ENCODE measurements around the gene IQSEC3. TPM values are rescaled to one million over a fixed set of nuclear protein-coding genes. Genes with fewer than 3 reads are reported as not detected.

The IQSEC3 gene
- total and polyA plus RNA-seq, 2 donors: 0.99 to 4.4 TPM

GRCh38 chr12:220491-220890, 153.9 kb downstream of the IQSEC3 start:
- no peak overlapping the region for H3K27ac ChIP-seq (ENCODE audit: low read depth in 1 of 2, low read length in 1 of 2)
- no peaks in the 10 kb centered on the region for H3K4me1 ChIP-seq (ENCODE audit: control insufficient read depth in 2 of 2, insufficient read depth in 2 of 2, low read length in 2 of 2)
- DNase-seq (ENCODE audit: low read depth in 6 of 9, low spot score in 9 of 9): no peak
- no peak overlapping the region for H3K4me3 ChIP-seq (ENCODE audit: low read length in 2 of 2)
- no peaks in the 10 kb centered on the region for H3K9me3 ChIP-seq (ENCODE audit: control insufficient read depth in 2 of 2, insufficient read depth in 1 of 2, low read length in 1 of 2)
- 92% methylated on average over 6 of the region's 6 CpGs for WGBS
- no peaks in the 10 kb centered on the region for H3K27me3 ChIP-seq (ENCODE audit: control insufficient read depth in 2 of 2, insufficient read depth in 1 of 2, low read length in 1 of 2)
- no peaks in the 10 kb centered on the region for H3K36me3 ChIP-seq (ENCODE audit: control insufficient read depth in 2 of 2, insufficient read depth in 2 of 2, low read length in 1 of 2)

- Histone ChIP-seq H3K4me1 (ENCODE audit: control insufficient read depth in 2 of 2, insufficient read depth in 2 of 2, low read length in 2 of 2) (no peaks in the 10 kb centered on the region), H3K36me3 (ENCODE audit: control insufficient read depth in 2 of 2, insufficient read depth in 2 of 2, low read length in 1 of 2) (no peaks in the 10 kb centered on the region), H3K9me3 (ENCODE audit: control insufficient read depth in 2 of 2, insufficient read depth in 1 of 2, low read length in 1 of 2) (no peaks in the 10 kb centered on the region), H3K4me3 (ENCODE audit: low read length in 2 of 2) (no peak overlapping the region), H3K27me3 (ENCODE audit: control insufficient read depth in 2 of 2, insufficient read depth in 1 of 2, low read length in 1 of 2) (no peaks in the 10 kb centered on the region), H3K27ac (ENCODE audit: low read depth in 1 of 2, low read length in 1 of 2) (no peak overlapping the region)
- WGBS: 96% methylated on average over 19 of the region's 19 CpGs
- DNase-seq (ENCODE audit: low read depth in 6 of 9, low spot score in 9 of 9): no peak
Observed at GRCh38 chr12:220946-221550, 154.5 kb downstream of the IQSEC3 start.

- H3K4me1 ChIP-seq (ENCODE audit: control insufficient read depth in 2 of 2, insufficient read depth in 2 of 2, low read length in 2 of 2): no peaks in the 10 kb centered on the region
- WGBS: 90% methylated on average over 6 of the region's 6 CpGs
Observed at GRCh38 chr12:221736-222135, 155.2 kb downstream of the IQSEC3 start.

GRCh38 chr12:223841-224240, 157.3 kb downstream of the IQSEC3 start:
- Histone ChIP-seq H3K9me3 (ENCODE audit: control insufficient read depth in 2 of 2, insufficient read depth in 1 of 2, low read length in 1 of 2) (no peaks in the 10 kb centered on the region), H3K4me1 (ENCODE audit: control insufficient read depth in 2 of 2, insufficient read depth in 2 of 2, low read length in 2 of 2) (no peaks in the 10 kb centered on the region), H3K27ac (ENCODE audit: low read depth in 1 of 2, low read length in 1 of 2) (no peak overlapping the region), H3K36me3 (ENCODE audit: control insufficient read depth in 2 of 2, insufficient read depth in 2 of 2, low read length in 1 of 2) (no peaks in the 10 kb centered on the region), H3K27me3 (ENCODE audit: control insufficient read depth in 2 of 2, insufficient read depth in 1 of 2, low read length in 1 of 2) (no peaks in the 10 kb centered on the region), H3K4me3 (ENCODE audit: low read length in 2 of 2) (no peak overlapping the region)
- 93% methylated on average over 11 of the region's 11 CpGs for WGBS
- DNase-seq (ENCODE audit: low read depth in 6 of 9, low spot score in 9 of 9): no peak

More at GRCh38 chr12:221736-222135, 155.2 kb downstream of the IQSEC3 start:
- H3K36me3 ChIP-seq (ENCODE audit: control insufficient read depth in 2 of 2, insufficient read depth in 2 of 2, low read length in 1 of 2): no peaks in the 10 kb centered on the region
- no peaks in the 10 kb centered on the region for H3K9me3 ChIP-seq (ENCODE audit: control insufficient read depth in 2 of 2, insufficient read depth in 1 of 2, low read length in 1 of 2)
- no peak overlapping the region for H3K27ac ChIP-seq (ENCODE audit: low read depth in 1 of 2, low read length in 1 of 2)
- H3K4me3 ChIP-seq (ENCODE audit: low read length in 2 of 2): no peak overlapping the region
- no peak for DNase-seq (ENCODE audit: low read depth in 6 of 9, low spot score in 9 of 9)
- no peaks in the 10 kb centered on the region for H3K27me3 ChIP-seq (ENCODE audit: control insufficient read depth in 2 of 2, insufficient read depth in 1 of 2, low read length in 1 of 2)

GRCh38 chr12:224330-224729, 157.8 kb downstream of the IQSEC3 start:
- Histone ChIP-seq H3K27ac (ENCODE audit: low read depth in 1 of 2, low read length in 1 of 2) (no peak overlapping the region), H3K9me3 (ENCODE audit: control insufficient read depth in 2 of 2, insufficient read depth in 1 of 2, low read length in 1 of 2) (no peaks in the 10 kb centered on the region), H3K36me3 (ENCODE audit: control insufficient read depth in 2 of 2, insufficient read depth in 2 of 2, low read length in 1 of 2) (no peaks in the 10 kb centered on the region), H3K4me1 (ENCODE audit: control insufficient read depth in 2 of 2, insufficient read depth in 2 of 2, low read length in 2 of 2) (no peaks in the 10 kb centered on the region), H3K4me3 (ENCODE audit: low read length in 2 of 2) (no peak overlapping the region), H3K27me3 (ENCODE audit: control insufficient read depth in 2 of 2, insufficient read depth in 1 of 2, low read length in 1 of 2) (no peaks in the 10 kb centered on the region)
- 93% methylated on average over 9 of the region's 9 CpGs for WGBS
- DNase-seq (ENCODE audit: low read depth in 6 of 9, low spot score in 9 of 9): no peak

GRCh38 chr12:225012-225411, 158.4 kb downstream of the IQSEC3 start:
- WGBS: 94% methylated on average over 18 of the region's 18 CpGs
- no peak for DNase-seq (ENCODE audit: low read depth in 6 of 9, low spot score in 9 of 9)
- peaks cover 0 to 2% of the 10 kb centered on the region in 2 donors for H3K27me3 ChIP-seq (ENCODE audit: control insufficient read depth in 2 of 2, insufficient read depth in 1 of 2, low read length in 1 of 2)

GRCh38 chr12:226401-226800, 159.8 kb downstream of the IQSEC3 start:
- H3K9me3 ChIP-seq (ENCODE audit: control insufficient read depth in 2 of 2, insufficient read depth in 1 of 2, low read length in 1 of 2): no peaks in the 10 kb centered on the region
- H3K4me1 ChIP-seq (ENCODE audit: control insufficient read depth in 2 of 2, insufficient read depth in 2 of 2, low read length in 2 of 2): no peaks in the 10 kb centered on the region
- H3K36me3 ChIP-seq (ENCODE audit: control insufficient read depth in 2 of 2, insufficient read depth in 2 of 2, low read length in 1 of 2): no peaks in the 10 kb centered on the region
- WGBS: 93% methylated on average over 14 of the region's 14 CpGs
- no peak overlapping the region for H3K4me3 ChIP-seq (ENCODE audit: low read length in 2 of 2)
- H3K27ac ChIP-seq (ENCODE audit: low read depth in 1 of 2, low read length in 1 of 2): no peak overlapping the region
- DNase-seq (ENCODE audit: low read depth in 6 of 9, low spot score in 9 of 9): no peak
- H3K27me3 ChIP-seq (ENCODE audit: control insufficient read depth in 2 of 2, insufficient read depth in 1 of 2, low read length in 1 of 2): peaks cover 0 to 6% of the 10 kb centered on the region in 2 donors

More at GRCh38 chr12:225012-225411, 158.4 kb downstream of the IQSEC3 start:
- Histone ChIP-seq H3K36me3 (ENCODE audit: control insufficient read depth in 2 of 2, insufficient read depth in 2 of 2, low read length in 1 of 2) (no peaks in the 10 kb centered on the region), H3K27ac (ENCODE audit: low read depth in 1 of 2, low read length in 1 of 2) (no peak overlapping the region), H3K4me1 (ENCODE audit: control insufficient read depth in 2 of 2, insufficient read depth in 2 of 2, low read length in 2 of 2) (no peaks in the 10 kb centered on the region), H3K9me3 (ENCODE audit: control insufficient read depth in 2 of 2, insufficient read depth in 1 of 2, low read length in 1 of 2) (no peaks in the 10 kb centered on the region), H3K4me3 (ENCODE audit: low read length in 2 of 2) (no peak overlapping the region)

- H3K9me3 ChIP-seq (ENCODE audit: control insufficient read depth in 2 of 2, insufficient read depth in 1 of 2, low read length in 1 of 2): no peaks in the 10 kb centered on the region
- H3K27ac ChIP-seq (ENCODE audit: low read depth in 1 of 2, low read length in 1 of 2): no peak overlapping the region
- no peak overlapping the region for H3K4me3 ChIP-seq (ENCODE audit: low read length in 2 of 2)
- no peak for DNase-seq (ENCODE audit: low read depth in 6 of 9, low spot score in 9 of 9)
- WGBS: 95% methylated on average over 7 of the region's 7 CpGs
- no peaks in the 10 kb centered on the region for H3K4me1 ChIP-seq (ENCODE audit: control insufficient read depth in 2 of 2, insufficient read depth in 2 of 2, low read length in 2 of 2)
- H3K27me3 ChIP-seq (ENCODE audit: control insufficient read depth in 2 of 2, insufficient read depth in 1 of 2, low read length in 1 of 2): peaks cover 0 to 6% of the 10 kb centered on the region in 2 donors
- H3K36me3 ChIP-seq (ENCODE audit: control insufficient read depth in 2 of 2, insufficient read depth in 2 of 2, low read length in 1 of 2): no peaks in the 10 kb centered on the region
Observed at GRCh38 chr12:227286-227915, 160.8 kb downstream of the IQSEC3 start.
